HG03095 (cell line): Measurements from ENCODE around the gene SARM1.

ENCODE experiments used
- ATAC-seq: cut with Tn5 transposase; IDR thresholded peaks from one replicate; pipeline ENCODE4 v1.9.1; 2021; ENCODE audit warnings: moderate library complexity; ENCODE audit not compliant: unreplicated experiment

Gene SARM1

GRCh38 chr17:28367641-28368305, 3.7 kb upstream of the SARM1 start:
- no peak for ATAC-seq

- ATAC-seq: no peak
These were observed 3.1 kb upstream of the SARM1 start for GRCh38 chr17:28368306-28368831.

GRCh38 chr17:28368915-28369683, 2.4 kb upstream of the SARM1 start:
- ATAC-seq: no peak

GRCh38 chr17:28369684-28370034, 1.8 kb upstream of the SARM1 start:
- no peak for ATAC-seq

- ATAC-seq: no peak
These were observed 1.3 kb upstream of the SARM1 start, which contains the start of gene VTN for GRCh38 chr17:28370035-28370743. TSS of gene VTN (minus strand) at chr17:28370307. CDS start at chr17:28370203, 104 bp downstream.

GRCh38 chr17:28370744-28371103, 770 bp upstream of the SARM1 start:
- ATAC-seq: no peak

- no peak for ATAC-seq
These were observed 880 bp downstream of the SARM1 start for GRCh38 chr17:28372203-28372944.

GRCh38 chr17:28372945-28373274, 1.4 kb downstream of the SARM1 start:
- no peak for ATAC-seq

- no peak for ATAC-seq
These were observed 8.6 kb downstream of the SARM1 start for GRCh38 chr17:28379814-28380801.

GRCh38 chr17:28381141-28381825, 9.8 kb downstream of the SARM1 start:
- no peak for ATAC-seq

- peak; percentile 69 for ATAC-seq
These were observed 13.0 kb downstream of the SARM1 start for GRCh38 chr17:28384281-28385036.

- no peak for ATAC-seq
These were observed 13.5 kb downstream of the SARM1 start for GRCh38 chr17:28385037-28385400.

GRCh38 chr17:28385406-28385805, 13.9 kb downstream of the SARM1 start:
- no peak for ATAC-seq

GRCh38 chr17:28386391-28386790, 14.9 kb downstream of the SARM1 start:
- ATAC-seq: no peak

GRCh38 chr17:28388106-28388505, 16.6 kb downstream of the SARM1 start:
- no peak for ATAC-seq

- no peak for ATAC-seq
These were observed 18.6 kb downstream of the SARM1 start for GRCh38 chr17:28390141-28390540.

- no peak for ATAC-seq
These were observed 19.1 kb downstream of the SARM1 start for GRCh38 chr17:28390563-28390962.

GRCh38 chr17:28390984-28391383, 19.5 kb downstream of the SARM1 start:
- ATAC-seq: no peak

- no peak for ATAC-seq
These were observed 19.9 kb downstream of the SARM1 start for GRCh38 chr17:28391401-28391800.
